H1 (cell line): ENCODE measurements around the gene AFG1L. TPM values are rescaled to one million over a fixed set of nuclear protein-coding genes. Genes with fewer than 3 reads are reported as not detected.

Experiments
- CTCF ChIA-PET: fragments of 300-600 bp; sonication (Branson Sonifier 250); formaldehyde crosslinking; loops from one replicate; lab custom pipeline; 2021; ENCODE audit not compliant: partially characterized antibody; lab: Charles Lee
- POLR2A ChIA-PET: fragments of 300-600 bp; sonication (Branson Sonifier 250); formaldehyde crosslinking; loops from one replicate; lab custom pipeline; 2021; ENCODE audit warnings: inconsistent platforms; ENCODE audit not compliant: partially characterized antibody; lab: Charles Lee
- DNase-seq, 2 experiments: peaks; one replicate each; pipeline versions ENCODE4 v3.0.0 to v3.0.0-alpha.2; 2010 to 2022; ENCODE audit warnings: low spot score in 2 of 2, low read depth in 1 of 2, mixed read lengths in 1 of 2
- FAIRE-seq: peaks from 2 replicates; lab custom pipeline; 2011; peaks lifted over from hg19 to GRCh38; lab: Jason Lieb, UNC
- H2AFZ ChIP-seq: 2 replicates; pipeline ENCODE4 v1.8.1; 2012; ENCODE audit warnings: low read length, inconsistent platforms
- H2AK5ac ChIP-seq: 2 replicates; pipeline ENCODE4 v1.6.1; 2013; ENCODE audit warnings: low read depth, low read length
- H2BK120ac ChIP-seq: replicated peaks from 2 replicates; pipeline ENCODE3; 2013; ENCODE audit warnings: low read depth, low read length, inconsistent platforms
- H2BK12ac ChIP-seq: 2 replicates; pipeline ENCODE4 v1.6.1; 2013; ENCODE audit warnings: low read depth, low read length
- H2BK15ac ChIP-seq: 2 replicates; pipeline ENCODE4 v1.6.1; 2013; ENCODE audit warnings: low read length
- H2BK20ac ChIP-seq: 2 replicates; pipeline ENCODE4 v1.6.1; 2013; ENCODE audit warnings: low read length
- H2BK5ac ChIP-seq: 2 replicates; pipeline ENCODE4 v1.6.1; 2013; ENCODE audit warnings: low read depth, low read length
- H3K14ac ChIP-seq: 2 replicates; pipeline ENCODE4 v1.6.1; 2013; ENCODE audit warnings: inconsistent platforms; ENCODE audit not compliant: insufficient read length
- H3K18ac ChIP-seq: 2 replicates; pipeline ENCODE4 v1.6.1; 2013; ENCODE audit warnings: low read length; ENCODE audit errors: extremely low read depth
- H3K23ac ChIP-seq: 2 replicates; pipeline ENCODE4 v1.6.1; 2013; ENCODE audit warnings: inconsistent platforms; ENCODE audit not compliant: insufficient read length
- H3K23me2 ChIP-seq: 2 replicates; pipeline ENCODE4 v1.6.1; 2013; ENCODE audit warnings: low read depth, low read length
- H3K27ac ChIP-seq: 2 replicates; pipeline ENCODE4 v1.6.1; 2011; ENCODE audit warnings: low read depth, low read length, inconsistent platforms
- H3K27me3 ChIP-seq, 4 experiments: replicated peaks in 1 of 4; 1 replicate in 1 of 4; 2 replicates in 3 of 4; pipeline versions ENCODE4 v1.6.1 to v1.8.1; 2011 to 2013; ENCODE audit warnings: low read length in 3 of 4, mild to moderate bottlenecking in 3 of 4, inconsistent platforms in 2 of 4, mixed read lengths in 2 of 4, moderate library complexity in 1 of 4; ENCODE audit not compliant: control insufficient read depth in 3 of 4, insufficient read depth in 3 of 4; ENCODE audit errors: extremely low read depth in 1 of 4
- H3K36me3 ChIP-seq, 4 experiments: 2 replicates each; pipeline versions ENCODE4 v1.6.1 to v1.8.1; 2011 to 2013; ENCODE audit warnings: mild to moderate bottlenecking in 4 of 4, low read length in 3 of 4, moderate library complexity in 2 of 4, control low read depth in 1 of 4, inconsistent platforms in 1 of 4; ENCODE audit not compliant: insufficient read depth in 4 of 4, control insufficient read depth in 2 of 4
- H3K4ac ChIP-seq: replicated peaks from 2 replicates; pipeline ENCODE3; 2013; ENCODE audit warnings: low read length, low read depth, mixed read lengths, inconsistent platforms; ENCODE audit not compliant: insufficient read length
- H3K4me1 ChIP-seq, 4 experiments: replicated peaks in 1 of 4; 1 replicate in 1 of 4; 2 replicates in 3 of 4; pipeline versions ENCODE4 v1.6.1 to v1.8.1; 2011 to 2013; ENCODE audit warnings: low read length in 3 of 4, inconsistent platforms in 2 of 4, mixed read lengths in 1 of 4; ENCODE audit not compliant: insufficient read depth in 4 of 4, control insufficient read depth in 3 of 4
- H3K4me2 ChIP-seq, 2 experiments: 2 replicates each; pipeline versions ENCODE4 v1.6.1 to v1.8.1; 2011 to 2013; ENCODE audit warnings: low read depth in 2 of 2, low read length in 2 of 2, control low read depth in 1 of 2, inconsistent platforms in 1 of 2, mild to moderate bottlenecking in 1 of 2; ENCODE audit not compliant: insufficient read depth in 1 of 2
- H3K4me3 ChIP-seq, 4 experiments: fragments of 200-600, 300-600 bp in 1 of 4; sonication (generic), shearing (Covaris generic), sonication (Bioruptor Twin) in 1 of 4; 2 replicates each; pipeline versions ENCODE4 v1.5.1 to v1.8.1; 2011 to 2016; ENCODE audit warnings: low read length in 4 of 4, low read depth in 3 of 4, control low read depth in 2 of 4, inconsistent platforms in 2 of 4, mild to moderate bottlenecking in 2 of 4, mixed read lengths in 1 of 4, moderate library complexity in 1 of 4; ENCODE audit not compliant: insufficient read depth in 2 of 4; ENCODE audit errors: extremely low read depth in 1 of 4
- H3K56ac ChIP-seq: replicated peaks from 2 replicates; pipeline ENCODE3; 2013; ENCODE audit warnings: low read depth, mild to moderate bottlenecking, mixed read lengths, low read length, inconsistent platforms; ENCODE audit not compliant: insufficient read length
- H3K79me1 ChIP-seq: 2 replicates; pipeline ENCODE4 v1.6.1; 2013; ENCODE audit warnings: low read depth, low read length, control low read depth
- H3K79me2 ChIP-seq, 2 experiments: 2 replicates each; pipeline versions ENCODE4 v1.6.1 to v1.8.1; 2012 to 2013; ENCODE audit warnings: low read length in 2 of 2, mild to moderate bottlenecking in 2 of 2, inconsistent platforms in 1 of 2; ENCODE audit not compliant: insufficient read depth in 2 of 2, control insufficient read depth in 1 of 2
- H3K9ac ChIP-seq, 4 experiments: replicated peaks in 1 of 4; 1 replicate in 1 of 4; 2 replicates in 3 of 4; pipeline versions ENCODE4 v1.6.1 to v1.8.1; 2011 to 2013; ENCODE audit warnings: low read depth in 3 of 4, low read length in 3 of 4, control low read depth in 2 of 4, mild to moderate bottlenecking in 2 of 4, moderate library complexity in 2 of 4, inconsistent platforms in 1 of 4; ENCODE audit errors: extremely low read depth in 1 of 4
- H3K9me3 ChIP-seq, 2 experiments: 2 replicates each; pipeline versions ENCODE4 v1.6.1 to v1.8.1; 2012 to 2013; ENCODE audit warnings: mild to moderate bottlenecking in 2 of 2, moderate library complexity in 2 of 2, control low read depth in 1 of 2, inconsistent platforms in 1 of 2, low read depth in 1 of 2, low read length in 1 of 2, mixed read lengths in 1 of 2; ENCODE audit not compliant: insufficient read depth in 2 of 2
- H4K20me1 ChIP-seq, 2 experiments: replicated peaks in 1 of 2; 2 replicates each; pipeline versions ENCODE3 to v1.8.1; 2011 to 2013; ENCODE audit warnings: inconsistent platforms in 2 of 2, low read length in 2 of 2, mild to moderate bottlenecking in 1 of 2; ENCODE audit not compliant: insufficient read depth in 2 of 2, control insufficient read depth in 1 of 2
- H4K5ac ChIP-seq: 2 replicates; pipeline ENCODE4 v1.6.1; 2013; ENCODE audit warnings: low read length, low read depth, mixed read lengths, inconsistent platforms; ENCODE audit not compliant: insufficient read length
- H4K8ac ChIP-seq: 2 replicates; pipeline ENCODE4 v1.8.0; 2013; ENCODE audit warnings: mild to moderate bottlenecking, moderate library complexity, low read length, inconsistent platforms; ENCODE audit not compliant: insufficient read depth; ENCODE audit errors: extremely low read depth
- H4K91ac ChIP-seq: replicated peaks from 2 replicates; pipeline ENCODE3; 2013; ENCODE audit warnings: low read length, mixed read lengths, inconsistent platforms; ENCODE audit not compliant: insufficient read length
- CREB1 ChIP-seq: IDR thresholded peaks from 2 replicates; pipeline ENCODE4 v1.6.1; 2012; ENCODE audit warnings: inconsistent platforms
- PHF8 ChIP-seq: fragments of 200-600 bp; sonication (generic); conservative IDR thresholded peaks from 2 replicates; pipeline ENCODE4 v1.7.1; 2012; ENCODE audit warnings: low read depth, mild to moderate bottlenecking, inconsistent platforms, low read length, moderate library complexity
- POU5F1 ChIP-seq: IDR thresholded peaks from 2 replicates; pipeline ENCODE4 v1.6.1; 2011; ENCODE audit warnings: low read depth, mild to moderate bottlenecking, low read length, moderate library complexity
- SP1 ChIP-seq: IDR thresholded peaks from 2 replicates; pipeline ENCODE4 v1.6.1; 2011; ENCODE audit warnings: low read depth, low read length
- SP4 ChIP-seq: IDR thresholded peaks from 2 replicates; pipeline ENCODE4 v1.6.1; 2012; ENCODE audit warnings: low read length, inconsistent platforms
- WGBS, 2 experiments: shearing (Covaris generic) in 1 of 2; methylation state at CpG; one replicate each; pipeline versions ENCODE4 v1.1.6 to v1.1.7; 2013 to 2015; ENCODE audit warnings: low lambda C conversion rate in 2 of 2, mixed read lengths in 2 of 2, inconsistent platforms in 1 of 2, low coverage in 1 of 2, missing lambda C conversion rate in 1 of 2; ENCODE audit not compliant: insufficient replicate concordance in 2 of 2, insufficient coverage in 1 of 2, insufficient read length in 1 of 2; ENCODE audit errors: extremely low coverage in 1 of 2, missing lambda C conversion rate in 1 of 2; 5-methylcytosine and 5-hydroxymethylcytosine counted together
- polyA plus RNA-seq, 7 experiments: library from polyadenylated mRNA; depleted of rRNA in 3 of 7; stranded (reverse) in 5 of 7; unstranded in 2 of 7; fragments of >200 nt in 5 of 7; fragments of 200-250 nt in 2 of 7; gene quantifications; 1 replicate in 5 of 7; 2 replicates in 1 of 7; 4 replicates in 1 of 7; pipeline versions ENCODE4 v1.2.1 to v1.2.3, GENCODE V29; 2011 to 2013; ENCODE audit warnings: missing spikeins in 2 of 7, mixed read lengths in 2 of 7
- total RNA-seq: library from RNA; stranded (reverse); fragmentation: NEBNext Ultra II Directional; extraction: Animal tissue kit (Norgen Biotek cat#: 25700); gene quantifications from 2 replicates; pipeline ENCODE4 v1.2.1, GENCODE V29; 2021
- TF ChIP-seq, protein P1 (sequence below): IDR thresholded peaks from 2 replicates; pipeline ENCODE4 v1.6.1; 2012; ENCODE audit warnings: inconsistent platforms

The AFG1L gene
- total and polyA plus RNA-seq, 2 of the 8 experiments (the other 6 are each of a cell fraction or from before 2014, with no cell fraction given): 0.98 to 5.7 TPM

DNA sequence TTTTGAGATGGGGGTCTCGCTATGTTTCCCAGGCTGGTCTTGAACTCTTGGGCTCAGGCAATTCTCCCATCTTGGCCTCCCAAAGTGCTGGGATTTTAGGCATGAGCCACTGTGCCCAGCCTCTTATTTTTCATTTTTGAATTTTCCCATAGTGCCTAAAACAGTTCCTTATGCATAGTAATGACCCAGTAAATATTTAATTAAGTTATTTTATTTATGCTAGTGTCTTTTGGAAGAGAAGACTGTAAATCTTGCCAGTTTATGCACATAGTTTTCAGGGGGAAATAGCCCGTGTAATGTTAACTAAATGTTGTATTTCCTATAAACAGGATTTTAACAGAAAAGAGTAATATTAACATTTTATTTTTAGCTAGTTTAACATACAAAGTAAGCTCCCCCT is 60.3 kb downstream of the AFG1L start:
- no peaks in the 10 kb centered on the region for H3K27me3 ChIP-seq
- no peak overlapping the region for H3K4me2 ChIP-seq
- FAIRE-seq (no peak), DNase-seq (no peak)
- no peak overlapping the region for H3K4ac ChIP-seq
- H3K79me1 ChIP-seq: no peaks in the 10 kb centered on the region
- H4K91ac ChIP-seq: no peak overlapping the region
- H4K5ac ChIP-seq: no peak overlapping the region
- no peak overlapping the region for H2AK5ac ChIP-seq
- H3K23ac ChIP-seq: no peak overlapping the region
- no peak overlapping the region for H2BK20ac ChIP-seq
- no peaks in the 10 kb centered on the region for H3K79me2 ChIP-seq
- no peaks in the 10 kb centered on the region for H3K36me3 ChIP-seq
- no peaks in the 10 kb centered on the region for H3K4me1 ChIP-seq
- ChIA-PET CTCF (interaction anchor here (1.2 kb wide), 1 partner anchor 17 kb away, joined by 3 read pairs; no protein-coding TSS in a partner anchor), POLR2A (interaction anchor here (0.7 kb wide), 1 partner anchor 114 kb away, joined by 4 read pairs; no protein-coding TSS in a partner anchor)
- TF ChIP-seq, protein P1, sequence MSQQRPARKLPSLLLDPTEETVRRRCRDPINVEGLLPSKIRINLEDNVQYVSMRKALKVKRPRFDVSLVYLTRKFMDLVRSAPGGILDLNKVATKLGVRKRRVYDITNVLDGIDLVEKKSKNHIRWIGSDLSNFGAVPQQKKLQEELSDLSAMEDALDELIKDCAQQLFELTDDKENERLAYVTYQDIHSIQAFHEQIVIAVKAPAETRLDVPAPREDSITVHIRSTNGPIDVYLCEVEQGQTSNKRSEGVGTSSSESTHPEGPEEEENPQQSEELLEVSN: no peak
- no peak for TF ChIP-seq PHF8
- no peak for TF ChIP-seq CREB1
- no peak for TF ChIP-seq POU5F1
- no peak for TF ChIP-seq SP4
- TF ChIP-seq SP1: no peak
- no peak overlapping the region for H3K4me3 ChIP-seq
- H2BK120ac ChIP-seq: no peak overlapping the region
- no peak overlapping the region for H3K14ac ChIP-seq
- peaks cover 1% of the 10 kb centered on the region in 2 experiments for H4K20me1 ChIP-seq
- H2AFZ ChIP-seq: no peak overlapping the region
- no peak overlapping the region for H4K8ac ChIP-seq
- no peak overlapping the region for H2BK15ac ChIP-seq
- no peaks in the 10 kb centered on the region for H3K23me2 ChIP-seq
- no peaks in the 10 kb centered on the region for H3K9me3 ChIP-seq
- WGBS, 2 experiments: 88% methylated on average over 1 of the region's 2 CpGs; no CpG with 5 or more reads in 1 of the 2 experiments
- H2BK12ac ChIP-seq: no peak overlapping the region
- no peak overlapping the region for H3K56ac ChIP-seq
- H3K27ac ChIP-seq: no peak overlapping the region
- no peak overlapping the region for H2BK5ac ChIP-seq
- no peak overlapping the region for H3K9ac ChIP-seq
- H3K18ac ChIP-seq: no peak overlapping the region
